IMR-90 (cell line): ENCODE data around the gene STRN. TPM values are rescaled to one million over a fixed set of nuclear protein-coding genes. Genes with fewer than 3 reads are reported as not detected.

Source experiments
- ATAC-seq: fragments of 200-7000 bp; cut with Tn5 transposase; 2 replicates; pipeline ENCODE4 v1.9.1; 2020; ENCODE audit warnings: low read depth, mild to moderate bottlenecking, moderate library complexity
- BruUV-seq: library from RNA; stranded (reverse); fragments of 400-500 nt; replicated peaks from 2 replicates; lab custom pipeline; 2021; lab: Mats Ljungman, UMichigan
- CTCF ChIA-PET: fragments of 300-600 bp; formaldehyde crosslinking; extraction: SDS; loops from one replicate; lab custom pipeline; 2021; ENCODE audit warnings: antibody characterized with exemption; lab: Yijun Ruan, JAX
- POLR2A ChIA-PET: fragments of 300-600 bp; sonication (Branson Sonifier 250); formaldehyde crosslinking; loops from one replicate; lab custom pipeline; 2022; ENCODE audit warnings: antibody characterized with exemption; ENCODE audit not compliant: unreplicated experiment; lab: Charles Lee
- DNase-seq: peaks from one replicate; pipeline ENCODE4 v3.0.0; 2013
- H2AFZ ChIP-seq: replicated peaks from 2 replicates; pipeline ENCODE3; 2013; ENCODE audit warnings: low read length, mild to moderate bottlenecking; ENCODE audit not compliant: poor library complexity
- H2AK5ac ChIP-seq: 2 replicates; pipeline ENCODE4 v1.6.1; 2013; ENCODE audit warnings: low read depth, low read length, inconsistent platforms
- H2AK9ac ChIP-seq: replicated peaks from 2 replicates; pipeline ENCODE3; 2013; ENCODE audit warnings: mild to moderate bottlenecking, low read depth, low read length, moderate library complexity; ENCODE audit not compliant: poor library complexity
- H2BK120ac ChIP-seq: 2 replicates; pipeline ENCODE4 v1.6.1; 2013; ENCODE audit warnings: low read depth, low read length, inconsistent platforms
- H2BK15ac ChIP-seq: 3 replicates; pipeline ENCODE4 v1.6.1; 2013; ENCODE audit warnings: low read depth, low read length, inconsistent platforms
- H2BK20ac ChIP-seq: 2 replicates; pipeline ENCODE4 v1.6.1; 2013; ENCODE audit warnings: low read depth, mild to moderate bottlenecking, inconsistent platforms, low read length, moderate library complexity
- H2BK5ac ChIP-seq: 2 replicates; pipeline ENCODE4 v1.6.1; 2013; ENCODE audit warnings: mild to moderate bottlenecking, low read depth, low read length, inconsistent platforms; ENCODE audit not compliant: poor library complexity, severe bottlenecking
- H3K14ac ChIP-seq: replicated peaks from 2 replicates; pipeline ENCODE4 v1.6.1; 2013; ENCODE audit warnings: low read depth, low read length, inconsistent platforms
- H3K18ac ChIP-seq: 2 replicates; pipeline ENCODE4 v1.6.1; 2013; ENCODE audit warnings: low read depth, low read length, control low read depth
- H3K23ac ChIP-seq: 2 replicates; pipeline ENCODE4 v1.6.1; 2013; ENCODE audit warnings: low read depth, low read length, inconsistent platforms
- H3K27ac ChIP-seq: 2 replicates; pipeline ENCODE4 v1.5.1; 2013; ENCODE audit warnings: mild to moderate bottlenecking, control low read depth, low read length; ENCODE audit not compliant: insufficient read depth
- H3K27me3 ChIP-seq: 2 replicates; pipeline ENCODE4 v1.6.1; 2013; ENCODE audit warnings: low read length; ENCODE audit not compliant: control insufficient read depth, insufficient read depth
- H3K36me3 ChIP-seq: 2 replicates; pipeline ENCODE4 v1.6.1; 2013; ENCODE audit warnings: low read length, mixed read lengths; ENCODE audit not compliant: control insufficient read depth, insufficient read depth
- H3K4ac ChIP-seq: 2 replicates; pipeline ENCODE4 v1.6.1; 2013; ENCODE audit warnings: low read depth, low read length, inconsistent platforms
- H3K4me1 ChIP-seq: 2 replicates; pipeline ENCODE4 v1.6.1; 2013; ENCODE audit warnings: low read length, mixed read lengths; ENCODE audit not compliant: control insufficient read depth, insufficient read depth
- H3K4me2 ChIP-seq: 2 replicates; pipeline ENCODE4 v1.6.1; 2013; ENCODE audit warnings: low read depth, mild to moderate bottlenecking, control low read depth, low read length, moderate library complexity
- H3K4me3 ChIP-seq: 2 replicates; pipeline ENCODE4 v1.5.1; 2013; ENCODE audit warnings: low read depth, mild to moderate bottlenecking, control low read depth, low read length, moderate library complexity; ENCODE audit not compliant: insufficient read depth
- H3K56ac ChIP-seq: 2 replicates; pipeline ENCODE4 v1.6.1; 2013; ENCODE audit warnings: low read length, inconsistent platforms; ENCODE audit not compliant: insufficient read depth; ENCODE audit errors: extremely low read depth
- H3K79me1 ChIP-seq, 2 experiments: 2 replicates each; pipeline ENCODE4 v1.6.1; 2013; ENCODE audit warnings: low read length in 2 of 2, inconsistent platforms in 1 of 2, low read depth in 1 of 2
- H3K9ac ChIP-seq: 2 replicates; pipeline ENCODE4 v1.6.1; 2013; ENCODE audit warnings: low read depth, low read length, control low read depth
- H3K9me1 ChIP-seq: 2 replicates; pipeline ENCODE4 v1.6.1; 2013; ENCODE audit warnings: low read length, inconsistent platforms; ENCODE audit not compliant: insufficient read depth
- H3K9me3 ChIP-seq: 2 replicates; pipeline ENCODE4 v1.6.1; 2013; ENCODE audit warnings: low read length; ENCODE audit not compliant: control insufficient read depth, insufficient read depth
- H4K20me1 ChIP-seq: 2 replicates; pipeline ENCODE4 v1.6.1; 2013; ENCODE audit warnings: low read length, inconsistent platforms; ENCODE audit not compliant: insufficient read depth
- H4K5ac ChIP-seq: 2 replicates; pipeline ENCODE4 v1.6.1; 2013; ENCODE audit warnings: mild to moderate bottlenecking, low read depth, low read length, control low read depth
- H4K8ac ChIP-seq, 2 experiments: 2 replicates each; pipeline ENCODE4 v1.6.1; 2013; ENCODE audit warnings: low read depth in 2 of 2, low read length in 2 of 2, control low read depth in 1 of 2, inconsistent platforms in 1 of 2
- H4K91ac ChIP-seq: 2 replicates; pipeline ENCODE4 v1.6.1; 2013; ENCODE audit warnings: low read depth, low read length, inconsistent platforms; ENCODE audit not compliant: insufficient read depth
- CEBPB ChIP-seq: IDR thresholded peaks from 2 replicates; pipeline ENCODE4 v1.6.1; 2012; ENCODE audit warnings: low read depth, low read length, improper control_type of control experiment
- CHD1 ChIP-seq: IDR thresholded peaks from 2 replicates; pipeline ENCODE4 v1.6.1; 2012; ENCODE audit warnings: low read depth, low read length, improper control_type of control experiment
- FOS ChIP-seq: fragments of 150-350 bp; IDR thresholded peaks from 2 replicates; pipeline ENCODE4 v1.6.1; 2016; ENCODE audit warnings: low read depth, low read length
- MAFK ChIP-seq: IDR thresholded peaks from 2 replicates; pipeline ENCODE4 v1.6.1; 2012; ENCODE audit warnings: low read depth, low read length, improper control_type of control experiment
- MAZ ChIP-seq: IDR thresholded peaks from 2 replicates; pipeline ENCODE4 v1.6.1; 2012; ENCODE audit warnings: low read depth, mild to moderate bottlenecking, low read length, improper control_type of control experiment, moderate library complexity, borderline replicate concordance
- MXI1 ChIP-seq: IDR thresholded peaks from 2 replicates; pipeline ENCODE4 v1.6.1; 2012; ENCODE audit warnings: low read depth, mild to moderate bottlenecking, low read length, moderate library complexity, borderline replicate concordance
- NFE2L2 ChIP-seq: fragments of 150-350 bp; IDR thresholded peaks from 2 replicates; pipeline ENCODE4 v1.6.1; 2016; ENCODE audit warnings: low read depth, mild to moderate bottlenecking, low read length
- POLR2A ChIP-seq: IDR thresholded peaks from 2 replicates; pipeline ENCODE4 v1.6.1; 2012; ENCODE audit warnings: mild to moderate bottlenecking, low read depth, low read length
- RAD21 ChIP-seq: IDR thresholded peaks from 2 replicates; pipeline ENCODE4 v1.6.1; 2012; ENCODE audit warnings: low read length, improper control_type of control experiment
- RCOR1 ChIP-seq: IDR thresholded peaks from 2 replicates; pipeline ENCODE4 v1.6.1; 2012; ENCODE audit warnings: mild to moderate bottlenecking, low read length, improper control_type of control experiment; ENCODE audit not compliant: insufficient replicate concordance
- RFX5 ChIP-seq: IDR thresholded peaks from 2 replicates; pipeline ENCODE4 v1.8.0; 2012; ENCODE audit warnings: low read depth, mild to moderate bottlenecking, low read length, moderate library complexity
- SMC3 ChIP-seq: fragments of 150-350 bp; IDR thresholded peaks from 2 replicates; pipeline ENCODE4 v1.6.1; 2016; ENCODE audit warnings: low read depth, mild to moderate bottlenecking, antibody characterized with exemption, low read length, moderate library complexity
- WGBS, 2 experiments: methylation state at CpG; one replicate each; pipeline versions ENCODE4 v1.1.5 to v1.1.7; 2013; ENCODE audit warnings: missing lambda C conversion rate in 2 of 2; ENCODE audit not compliant: insufficient read length in 1 of 2; ENCODE audit errors: extremely low coverage in 2 of 2; 5-methylcytosine and 5-hydroxymethylcytosine counted together
- dilution Hi-C: fragments of 300-500 bp; cut with HindIII; formaldehyde crosslinking; loops from one replicate; pipeline ENCODE4 v1.14.3; 2018; ENCODE audit warnings: low sequenced_read_pairs; ENCODE audit not compliant: unreplicated experiment
- in situ Hi-C: fragments of 300-500 bp; cut with MboI; formaldehyde crosslinking; loops from 3 replicates; pipeline ENCODE4 v1.14.3; 2019; ENCODE audit warnings: low sequenced_read_pairs, inconsistent platforms, mixed read lengths
- intact Hi-C: fragments of 100-400 bp; cut with micrococcal nuclease; formaldehyde crosslinking; loops from 2 replicates; pipeline ENCODE4 v1.10.0; 2022
- polyA plus RNA-seq, 3 experiments: library from polyadenylated mRNA; depleted of rRNA; stranded (reverse); fragments of >200 nt; gene quantifications; 2 replicates each; pipeline ENCODE4 v1.2.3, GENCODE V29; 2012; ENCODE audit warnings: low replicate concordance in 1 of 3
- total RNA-seq: library from RNA; depleted of rRNA; stranded (reverse); fragments of >200 nt; gene quantifications from 2 replicates; pipeline ENCODE4 v1.2.3, GENCODE V29; 2012
- TF ChIP-seq, protein P1 (sequence below): fragments of 150-350 bp; IDR thresholded peaks from 2 replicates; pipeline ENCODE4 v1.6.1; 2016; ENCODE audit warnings: low read depth, mild to moderate bottlenecking, low read length, moderate library complexity, borderline replicate concordance
- TF ChIP-seq, protein P2 (sequence below): conservative IDR thresholded peaks from 2 replicates; pipeline ENCODE4 v1.5.1; 2012; ENCODE audit warnings: mild to moderate bottlenecking, low read depth, low read length, improper control_type of control experiment
- TF ChIP-seq, protein P3 (sequence below): fragments of 150-350 bp; IDR thresholded peaks from 2 replicates; pipeline ENCODE4 v1.6.1; 2017; ENCODE audit warnings: mild to moderate bottlenecking, antibody characterized with exemption, low read length, low read depth

Gene STRN
- total and polyA plus RNA-seq, 2 of the 4 experiments (the other 2 are of a cell fraction): 5.1 to 23.3 TPM

DNA sequence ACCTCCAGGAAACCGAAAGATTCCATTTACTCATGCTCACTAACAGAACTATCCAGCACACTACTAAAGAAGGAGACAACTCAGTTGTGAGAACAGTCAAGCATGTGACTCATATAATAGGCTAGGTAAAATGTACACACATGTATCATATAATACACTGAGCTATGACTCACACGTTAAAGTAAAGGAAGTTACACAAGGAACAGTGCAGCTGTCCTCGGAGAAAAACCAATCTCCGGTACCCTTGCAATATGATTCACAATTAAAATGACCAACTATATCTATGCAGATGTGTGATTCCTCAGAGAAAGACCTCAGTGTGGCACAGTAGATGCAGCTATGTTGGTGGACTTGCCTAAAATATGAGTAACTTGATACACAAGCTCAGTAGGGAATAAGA is 76.5 kb downstream of the STRN start:
- peak; percentile 97 for ATAC-seq
- BruUV-seq: no TSS peak
- H3K23ac ChIP-seq: peak overlapping the region; percentile 40; the same call in 1 of the 2 replicates
- peaks cover 4% of the 10 kb centered on the region; the same call in 1 of the 2 replicates for H3K36me3 ChIP-seq
- ChIA-PET CTCF (interaction anchor here (1.4 kb wide), 1 partner anchor 29 kb away, joined by 3 read pairs; no protein-coding TSS in a partner anchor), POLR2A (no interaction called here)
- peak overlapping the region; percentile 80; the same call in 1 of the 2 replicates for H2BK20ac ChIP-seq
- intact Hi-C loops (loop anchor here (1.0 kb wide), 1 partner anchor 76 kb away; no protein-coding TSS in a partner anchor), dilution Hi-C loops (no loop called here), in situ Hi-C loops (no loop called here)
- peak overlapping the region; percentile 85 for H3K4me2 ChIP-seq
- H4K5ac ChIP-seq: peak overlapping the region; percentile 38; the same call in 1 of the 2 replicates
- H4K8ac ChIP-seq: peak overlapping the region in 1 of 2 experiments; percentile 64; a peak in 2 of 4 replicates
- H2AK5ac ChIP-seq: no peak overlapping the region
- peak overlapping the region; percentile 80 for H2BK120ac ChIP-seq
- peak overlapping the region; percentile 57; the same call in 1 of the 2 replicates for H3K4ac ChIP-seq
- peaks cover 6% of the 10 kb centered on the region; the same call in 1 of the 2 replicates for H3K4me1 ChIP-seq
- no CpG with 5 or more reads among the region's 4 CpGs for WGBS, 2 experiments
- H2BK15ac ChIP-seq: 0 out of 3 replicates have a peak overlapping the region, but pooled peaks have one; percentile 4
- peaks cover 11 to 19% of the 10 kb centered on the region in 2 experiments for H3K79me1 ChIP-seq
- peak; percentile 99 for DNase-seq
- peak overlapping the region; percentile 4; the same call in 1 of the 2 replicates for H3K9ac ChIP-seq
- H3K4me3 ChIP-seq: peak overlapping the region; percentile 39; the same call in 1 of the 2 replicates
- no peak overlapping the region for H2AFZ ChIP-seq
- peak overlapping the region; percentile 9; the same call in 1 of the 2 replicates for H3K27ac ChIP-seq
- H3K9me3 ChIP-seq: no peaks in the 10 kb centered on the region
- no peak overlapping the region for H2AK9ac ChIP-seq
- H3K14ac ChIP-seq: peak overlapping the region; percentile 69; the same call in 1 of the 2 replicates
- H3K27me3 ChIP-seq: no peaks in the 10 kb centered on the region
- no peaks in the 10 kb centered on the region for H3K9me1 ChIP-seq
- H3K18ac ChIP-seq: peak overlapping the region; percentile 67
- H3K56ac ChIP-seq: peak overlapping the region; percentile 18; the same call in 1 of the 2 replicates
- peak overlapping the region; percentile 93 for H2BK5ac ChIP-seq
- H4K20me1 ChIP-seq: no peaks in the 10 kb centered on the region
- no peak overlapping the region for H4K91ac ChIP-seq
- peak; percentile 10; the same call in 1 of the 2 replicates for TF ChIP-seq MAFK
- peak; percentile 100 for TF ChIP-seq FOS
- peak; percentile 93 for TF ChIP-seq CEBPB
- TF ChIP-seq SMC3: no peak
- no peak for TF ChIP-seq RAD21
- TF ChIP-seq RCOR1: peak; percentile 58
- no peak for TF ChIP-seq POLR2A
- TF ChIP-seq CHD1: no peak
- TF ChIP-seq, protein P1, sequence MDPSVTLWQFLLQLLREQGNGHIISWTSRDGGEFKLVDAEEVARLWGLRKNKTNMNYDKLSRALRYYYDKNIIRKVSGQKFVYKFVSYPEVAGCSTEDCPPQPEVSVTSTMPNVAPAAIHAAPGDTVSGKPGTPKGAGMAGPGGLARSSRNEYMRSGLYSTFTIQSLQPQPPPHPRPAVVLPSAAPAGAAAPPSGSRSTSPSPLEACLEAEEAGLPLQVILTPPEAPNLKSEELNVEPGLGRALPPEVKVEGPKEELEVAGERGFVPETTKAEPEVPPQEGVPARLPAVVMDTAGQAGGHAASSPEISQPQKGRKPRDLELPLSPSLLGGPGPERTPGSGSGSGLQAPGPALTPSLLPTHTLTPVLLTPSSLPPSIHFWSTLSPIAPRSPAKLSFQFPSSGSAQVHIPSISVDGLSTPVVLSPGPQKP: no peak
- TF ChIP-seq MAZ: no peak
- TF ChIP-seq RFX5: peak; percentile 56; the same call in 1 of the 2 replicates
- TF ChIP-seq, protein P2, sequence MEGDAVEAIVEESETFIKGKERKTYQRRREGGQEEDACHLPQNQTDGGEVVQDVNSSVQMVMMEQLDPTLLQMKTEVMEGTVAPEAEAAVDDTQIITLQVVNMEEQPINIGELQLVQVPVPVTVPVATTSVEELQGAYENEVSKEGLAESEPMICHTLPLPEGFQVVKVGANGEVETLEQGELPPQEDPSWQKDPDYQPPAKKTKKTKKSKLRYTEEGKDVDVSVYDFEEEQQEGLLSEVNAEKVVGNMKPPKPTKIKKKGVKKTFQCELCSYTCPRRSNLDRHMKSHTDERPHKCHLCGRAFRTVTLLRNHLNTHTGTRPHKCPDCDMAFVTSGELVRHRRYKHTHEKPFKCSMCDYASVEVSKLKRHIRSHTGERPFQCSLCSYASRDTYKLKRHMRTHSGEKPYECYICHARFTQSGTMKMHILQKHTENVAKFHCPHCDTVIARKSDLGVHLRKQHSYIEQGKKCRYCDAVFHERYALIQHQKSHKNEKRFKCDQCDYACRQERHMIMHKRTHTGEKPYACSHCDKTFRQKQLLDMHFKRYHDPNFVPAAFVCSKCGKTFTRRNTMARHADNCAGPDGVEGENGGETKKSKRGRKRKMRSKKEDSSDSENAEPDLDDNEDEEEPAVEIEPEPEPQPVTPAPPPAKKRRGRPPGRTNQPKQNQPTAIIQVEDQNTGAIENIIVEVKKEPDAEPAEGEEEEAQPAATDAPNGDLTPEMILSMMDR: no peak
- TF ChIP-seq, protein P3, sequence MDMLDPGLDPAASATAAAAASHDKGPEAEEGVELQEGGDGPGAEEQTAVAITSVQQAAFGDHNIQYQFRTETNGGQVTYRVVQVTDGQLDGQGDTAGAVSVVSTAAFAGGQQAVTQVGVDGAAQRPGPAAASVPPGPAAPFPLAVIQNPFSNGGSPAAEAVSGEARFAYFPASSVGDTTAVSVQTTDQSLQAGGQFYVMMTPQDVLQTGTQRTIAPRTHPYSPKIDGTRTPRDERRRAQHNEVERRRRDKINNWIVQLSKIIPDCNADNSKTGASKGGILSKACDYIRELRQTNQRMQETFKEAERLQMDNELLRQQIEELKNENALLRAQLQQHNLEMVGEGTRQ: no peak; the same call in 1 of the 2 replicates
- no peak for TF ChIP-seq NFE2L2
- TF ChIP-seq MXI1: peak; percentile 43; the same call in 1 of the 2 replicates
